Panc1 (cell line): Measurements from ENCODE around the gene TMEM51. TPM values are rescaled to one million over a fixed set of nuclear protein-coding genes. Genes with fewer than 3 reads are reported as not detected.
A peak's percentile ranks its signal among the peaks of the same experiment; 100 is the strongest.

Experiments used
- ATAC-seq: fragments of 200-7000 bp; cut with Tn5 transposase; 2 replicates; pipeline ENCODE4 v1.9.1; 2020; ENCODE audit warnings: mild to moderate bottlenecking, moderate library complexity
- BruUV-seq: library from RNA; stranded (reverse); fragments of 400-500 nt; replicated peaks from 2 replicates; lab custom pipeline; 2021; lab: Mats Ljungman, UMichigan
- CTCF ChIA-PET: fragments of 300-600 bp; sonication (Branson Sonifier 250); formaldehyde crosslinking; loops from one replicate; lab custom pipeline; 2022; ENCODE audit warnings: antibody characterized with exemption; lab: Charles Lee
- POLR2A ChIA-PET: fragments of 300-600 bp; sonication (Branson Sonifier 250); formaldehyde crosslinking; loops from one replicate; lab custom pipeline; 2022; ENCODE audit warnings: antibody characterized with exemption; lab: Charles Lee
- DNase-seq: peaks from one replicate; pipeline ENCODE4 v3.0.0-alpha.2; 2010; ENCODE audit warnings: low read depth, low spot score
- H3K27ac ChIP-seq: 2 replicates; pipeline ENCODE4 v1.5.1; 2011; ENCODE audit warnings: mild to moderate bottlenecking, low read length, inconsistent platforms
- H3K27me3 ChIP-seq: fragments of 200-500 bp; sonication (Bioruptor generic); 2 replicates; pipeline ENCODE4 v1.6.0; 2014; ENCODE audit warnings: low read length, inconsistent platforms; ENCODE audit not compliant: control insufficient read depth, insufficient read depth
- H3K36me3 ChIP-seq: fragments of 200-500 bp; sonication (Bioruptor generic); 2 replicates; pipeline ENCODE4 v1.5.1; 2014; ENCODE audit warnings: inconsistent platforms, mild to moderate bottlenecking, low read length, moderate library complexity; ENCODE audit not compliant: control insufficient read depth, insufficient read depth
- H3K4me1 ChIP-seq: 2 replicates; pipeline ENCODE4 v1.5.1; 2011; ENCODE audit warnings: inconsistent platforms, mild to moderate bottlenecking, low read length, moderate library complexity; ENCODE audit not compliant: control insufficient read depth, insufficient read depth
- H3K4me3 ChIP-seq, 2 experiments: 2 replicates each; pipeline ENCODE4 v1.5.1; 2011 to 2012; ENCODE audit warnings: low read depth in 2 of 2, low read length in 2 of 2, mild to moderate bottlenecking in 2 of 2, inconsistent platforms in 1 of 2, moderate library complexity in 1 of 2
- H3K9me3 ChIP-seq: fragments of 200-500 bp; sonication (Bioruptor generic); 2 replicates; pipeline ENCODE4 v1.5.1; 2014; ENCODE audit warnings: low read depth, mild to moderate bottlenecking, inconsistent platforms, low read length, moderate library complexity; ENCODE audit not compliant: control insufficient read depth, insufficient read depth
- POLR2AphosphoS5 ChIP-seq: IDR thresholded peaks from 2 replicates; pipeline ENCODE4 v1.6.1; 2012; ENCODE audit warnings: mild to moderate bottlenecking, low read depth, low read length, moderate library complexity
- SIN3A ChIP-seq: IDR thresholded peaks from 2 replicates; pipeline ENCODE4 v1.6.1; 2012; ENCODE audit warnings: low read depth, mild to moderate bottlenecking, low read length, moderate library complexity, borderline replicate concordance; ENCODE audit not compliant: insufficient read depth
- TCF7L2 ChIP-seq: IDR thresholded peaks from 2 replicates; pipeline ENCODE4 v1.6.1; 2011; ENCODE audit warnings: mild to moderate bottlenecking, low read depth, low read length, inconsistent platforms
- in situ Hi-C: cut with HindIII; loops from 2 replicates; pipeline ENCODE4 v1.10.0; 2016; ENCODE audit warnings: low sequenced_read_pairs, low pct_unique_long_range_greater_than_20kb
- intact Hi-C: fragments of 100-400 bp; cut with micrococcal nuclease; formaldehyde crosslinking; loops from one replicate; pipeline ENCODE4 v1.10.0; 2022; ENCODE audit not compliant: unreplicated experiment
- total RNA-seq: library from RNA; stranded (reverse); gene quantifications from one replicate; pipeline ENCODE4 v1.2.1, GENCODE V29; 2021; ENCODE audit not compliant: unreplicated experiment
- TF ChIP-seq, protein P1 (sequence below), 2 experiments: IDR thresholded peaks; 2 replicates each; pipeline ENCODE4 v1.6.1; 2011 to 2012; ENCODE audit warnings: low read depth in 2 of 2, control low read depth in 1 of 2, low read length in 1 of 2, mild to moderate bottlenecking in 1 of 2, moderate library complexity in 1 of 2; ENCODE audit not compliant: insufficient read depth in 1 of 2
- TF ChIP-seq, protein P2 (sequence below): fragments of 450-650 bp; IDR thresholded peaks from 2 replicates; pipeline ENCODE4 v1.5.1; 2017; ENCODE audit warnings: mild to moderate bottlenecking

The TMEM51 gene
- total RNA-seq, 1 experiment from 2014 or later = 25.8 TPM

DNA sequence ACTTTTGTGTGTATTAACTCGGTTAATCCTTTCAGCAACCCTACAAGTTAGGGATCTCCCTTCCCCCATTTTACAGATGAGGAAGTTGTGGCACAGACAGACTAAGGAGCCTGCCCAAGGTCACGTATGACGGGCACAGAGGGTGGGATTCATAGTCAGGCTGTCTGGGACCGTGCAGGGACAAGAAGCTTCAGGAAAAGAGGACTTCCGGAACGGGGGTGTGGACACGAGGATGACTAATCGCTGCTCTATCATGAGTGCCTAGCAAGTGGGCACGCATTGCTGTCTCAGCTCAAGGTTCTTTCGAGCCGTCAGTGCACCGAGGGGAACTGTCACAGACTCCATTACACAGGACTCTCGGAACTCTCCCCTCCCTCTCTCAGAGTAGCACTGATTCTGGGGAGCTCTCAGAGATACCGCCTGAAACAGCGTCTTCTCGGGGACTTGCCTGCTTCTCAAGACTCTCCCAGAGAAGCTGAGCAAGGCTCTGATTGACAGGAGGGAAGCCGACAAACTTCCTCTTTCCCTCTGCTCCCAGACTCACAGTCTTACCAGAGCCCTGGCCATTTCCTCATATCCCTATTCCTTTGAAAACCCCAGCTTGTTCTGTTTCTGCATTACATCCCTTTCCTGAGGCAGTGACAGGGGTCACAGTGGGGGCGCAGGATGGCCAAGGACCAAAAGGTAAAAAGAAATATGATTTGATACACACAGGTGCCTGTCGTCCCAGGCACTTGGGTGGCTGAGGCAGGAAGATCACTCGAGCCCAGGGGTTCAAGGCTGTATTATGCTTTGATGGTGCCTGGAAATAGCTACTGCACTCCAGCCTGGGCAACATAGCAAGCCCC, 107.8 kb downstream of the TMEM51 start:
- Histone ChIP-seq H3K9me3 (no peaks in the 10 kb centered on the region), H3K4me1 (no peaks in the 10 kb centered on the region; the same call in 1 of the 2 replicates), H3K27ac (no peak overlapping the region), H3K36me3 (no peaks in the 10 kb centered on the region), H3K27me3 (no peaks in the 10 kb centered on the region), H3K4me3 (peak overlapping the region in 1 of 2 experiments; percentile 3; a peak in 2 of 4 replicates)
- TF ChIP-seq SIN3A = no peak
- TF ChIP-seq, protein P1, sequence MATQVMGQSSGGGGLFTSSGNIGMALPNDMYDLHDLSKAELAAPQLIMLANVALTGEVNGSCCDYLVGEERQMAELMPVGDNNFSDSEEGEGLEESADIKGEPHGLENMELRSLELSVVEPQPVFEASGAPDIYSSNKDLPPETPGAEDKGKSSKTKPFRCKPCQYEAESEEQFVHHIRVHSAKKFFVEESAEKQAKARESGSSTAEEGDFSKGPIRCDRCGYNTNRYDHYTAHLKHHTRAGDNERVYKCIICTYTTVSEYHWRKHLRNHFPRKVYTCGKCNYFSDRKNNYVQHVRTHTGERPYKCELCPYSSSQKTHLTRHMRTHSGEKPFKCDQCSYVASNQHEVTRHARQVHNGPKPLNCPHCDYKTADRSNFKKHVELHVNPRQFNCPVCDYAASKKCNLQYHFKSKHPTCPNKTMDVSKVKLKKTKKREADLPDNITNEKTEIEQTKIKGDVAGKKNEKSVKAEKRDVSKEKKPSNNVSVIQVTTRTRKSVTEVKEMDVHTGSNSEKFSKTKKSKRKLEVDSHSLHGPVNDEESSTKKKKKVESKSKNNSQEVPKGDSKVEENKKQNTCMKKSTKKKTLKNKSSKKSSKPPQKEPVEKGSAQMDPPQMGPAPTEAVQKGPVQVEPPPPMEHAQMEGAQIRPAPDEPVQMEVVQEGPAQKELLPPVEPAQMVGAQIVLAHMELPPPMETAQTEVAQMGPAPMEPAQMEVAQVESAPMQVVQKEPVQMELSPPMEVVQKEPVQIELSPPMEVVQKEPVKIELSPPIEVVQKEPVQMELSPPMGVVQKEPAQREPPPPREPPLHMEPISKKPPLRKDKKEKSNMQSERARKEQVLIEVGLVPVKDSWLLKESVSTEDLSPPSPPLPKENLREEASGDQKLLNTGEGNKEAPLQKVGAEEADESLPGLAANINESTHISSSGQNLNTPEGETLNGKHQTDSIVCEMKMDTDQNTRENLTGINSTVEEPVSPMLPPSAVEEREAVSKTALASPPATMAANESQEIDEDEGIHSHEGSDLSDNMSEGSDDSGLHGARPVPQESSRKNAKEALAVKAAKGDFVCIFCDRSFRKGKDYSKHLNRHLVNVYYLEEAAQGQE (IDR thresholded peaks at IDR 0.05; ENCODE audit: insufficient read depth in 1 of 2, low read depth in 2 of 2, low read length in 1 of 2) = no peak
- TF ChIP-seq TCF7L2 = no peak
- TF ChIP-seq, protein P2, sequence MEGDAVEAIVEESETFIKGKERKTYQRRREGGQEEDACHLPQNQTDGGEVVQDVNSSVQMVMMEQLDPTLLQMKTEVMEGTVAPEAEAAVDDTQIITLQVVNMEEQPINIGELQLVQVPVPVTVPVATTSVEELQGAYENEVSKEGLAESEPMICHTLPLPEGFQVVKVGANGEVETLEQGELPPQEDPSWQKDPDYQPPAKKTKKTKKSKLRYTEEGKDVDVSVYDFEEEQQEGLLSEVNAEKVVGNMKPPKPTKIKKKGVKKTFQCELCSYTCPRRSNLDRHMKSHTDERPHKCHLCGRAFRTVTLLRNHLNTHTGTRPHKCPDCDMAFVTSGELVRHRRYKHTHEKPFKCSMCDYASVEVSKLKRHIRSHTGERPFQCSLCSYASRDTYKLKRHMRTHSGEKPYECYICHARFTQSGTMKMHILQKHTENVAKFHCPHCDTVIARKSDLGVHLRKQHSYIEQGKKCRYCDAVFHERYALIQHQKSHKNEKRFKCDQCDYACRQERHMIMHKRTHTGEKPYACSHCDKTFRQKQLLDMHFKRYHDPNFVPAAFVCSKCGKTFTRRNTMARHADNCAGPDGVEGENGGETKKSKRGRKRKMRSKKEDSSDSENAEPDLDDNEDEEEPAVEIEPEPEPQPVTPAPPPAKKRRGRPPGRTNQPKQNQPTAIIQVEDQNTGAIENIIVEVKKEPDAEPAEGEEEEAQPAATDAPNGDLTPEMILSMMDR = no peak
- TF ChIP-seq POLR2AphosphoS5 = no peak
- no TSS peak for BruUV-seq
- POLR2A ChIA-PET = no interaction called here
- intact Hi-C loops (no loop called here), in situ Hi-C loops (no loop called here)
- no peak for DNase-seq
- CTCF ChIA-PET = interaction anchor here (0.6 kb wide), 2 partner anchors 64 to 119 kb away, joined by 3 read pairs; no protein-coding TSS in a partner anchor
- peak; percentile 67 for ATAC-seq

GRCh38 chr1:15262003-15262377, 108.4 kb downstream of the TMEM51 start:
- Histone ChIP-seq H3K4me3 (no peak overlapping the region), H3K4me1 (no peaks in the 10 kb centered on the region; the same call in 1 of the 2 replicates), H3K27me3 (no peaks in the 10 kb centered on the region), H3K36me3 (no peaks in the 10 kb centered on the region), H3K9me3 (no peaks in the 10 kb centered on the region), H3K27ac (no peak overlapping the region)
- DNase-seq = no peak
- ChIA-PET POLR2A (interaction anchor here (0.6 kb wide), 1 partner anchor 164 kb away, joined by 5 read pairs; no protein-coding TSS in a partner anchor), CTCF (interaction anchor here (0.6 kb wide), 1 partner anchor 119 kb away, joined by 3 read pairs; no protein-coding TSS in a partner anchor)
- no TSS peak for BruUV-seq
- TF ChIP-seq, protein P1 (IDR thresholded peaks at IDR 0.05; ENCODE audit: insufficient read depth in 1 of 2, low read depth in 2 of 2, low read length in 1 of 2) = no peak
- TF ChIP-seq, protein P2 = no peak
- in situ Hi-C loops (no loop called here), intact Hi-C loops (no loop called here)
- no peak for ATAC-seq
